Endodermal cell (in vitro differentiated cells): ENCODE data around the gene IL22. TPM values are rescaled to one million over a fixed set of nuclear protein-coding genes. Genes with fewer than 3 reads are reported as not detected.

ENCODE experiments used
- DNase-seq: peaks from one replicate; pipeline ENCODE4 v3.0.0-alpha.2; 2017
- H3K27ac ChIP-seq: 2 replicates; pipeline ENCODE4 v1.5.1; 2013; ENCODE audit warnings: mild to moderate bottlenecking, low read depth, low read length, moderate library complexity
- H3K27me3 ChIP-seq: 2 replicates; pipeline ENCODE4 v1.6.1; 2013; ENCODE audit warnings: mild to moderate bottlenecking, low read length, moderate library complexity; ENCODE audit not compliant: insufficient read depth, control insufficient read depth, poor library complexity, severe bottlenecking
- H3K36me3 ChIP-seq: 2 replicates; pipeline ENCODE4 v1.7.0; 2013; ENCODE audit warnings: mild to moderate bottlenecking, low read length, moderate library complexity; ENCODE audit not compliant: control insufficient read depth, insufficient read depth
- H3K4me1 ChIP-seq: one replicate; pipeline ENCODE4 v1.7.0; 2013; ENCODE audit warnings: low read length; ENCODE audit not compliant: control insufficient read depth, insufficient read depth
- H3K4me3 ChIP-seq: 2 replicates; pipeline ENCODE4 v1.5.1; 2013; ENCODE audit warnings: mild to moderate bottlenecking, low read length, moderate library complexity
- H3K9ac ChIP-seq: 2 replicates; pipeline ENCODE4 v1.6.1; 2013; ENCODE audit warnings: mild to moderate bottlenecking, low read length, moderate library complexity; ENCODE audit not compliant: poor library complexity, severe bottlenecking; ENCODE audit errors: extremely low read depth
- H3K9me3 ChIP-seq: 2 replicates; pipeline ENCODE4 v1.6.1; 2013; ENCODE audit warnings: mild to moderate bottlenecking, low read length, moderate library complexity; ENCODE audit not compliant: control insufficient read depth
- H3K27ac Mint-ChIP-seq: 2 replicates; pipeline ENCODE4 v1.8.0; 2020; ENCODE audit warnings: mixed read lengths
- H3K27me3 Mint-ChIP-seq: 2 replicates; pipeline ENCODE4 v1.8.0; 2021; ENCODE audit warnings: mild to moderate bottlenecking, mixed read lengths; ENCODE audit not compliant: insufficient read depth
- H3K36me3 Mint-ChIP-seq: 2 replicates; pipeline ENCODE4 v1.8.0; 2020; ENCODE audit warnings: low read depth, mixed read lengths
- H3K4me1 Mint-ChIP-seq: 2 replicates; pipeline ENCODE4 v1.8.0; 2020; ENCODE audit warnings: mixed read lengths
- H3K4me3 Mint-ChIP-seq: 2 replicates; pipeline ENCODE4 v1.8.0; 2020; ENCODE audit warnings: mild to moderate bottlenecking, moderate library complexity, mixed read lengths
- H3K9me3 Mint-ChIP-seq: 2 replicates; pipeline ENCODE4 v1.8.0; 2020; ENCODE audit warnings: mild to moderate bottlenecking, mixed read lengths
- CTCF ChIP-seq: fragments of 200-600 bp; sonication (generic); conservative IDR thresholded peaks from 2 replicates; pipeline ENCODE4 v1.5.0; 2021; ENCODE audit warnings: antibody characterized with exemption, mild to moderate bottlenecking
- WGBS, 2 experiments: methylation state at CpG; one replicate each; pipeline versions ENCODE4 v1.1.5 to v1.1.7; 2013; ENCODE audit warnings: missing lambda C conversion rate in 2 of 2, mixed read lengths in 1 of 2; ENCODE audit not compliant: insufficient coverage in 1 of 2, insufficient read length in 1 of 2; 5-methylcytosine and 5-hydroxymethylcytosine counted together
- total RNA-seq, 2 donors: library from RNA; stranded (reverse); fragmentation: NEBNext Ultra II Directional in 1 of 2; extraction: Animal tissue kit (Norgen Biotek cat#: 25700) in 1 of 2; gene quantifications; 2 replicates in 1 of 2; 3 replicates in 1 of 2; pipeline ENCODE4 v1.2.1, GENCODE V29; 2021

Gene IL22
- total RNA-seq, 2 donors from 2014 or later = not detected

- H3K27ac ChIP-seq = no peak overlapping the region
- Mint-ChIP-seq H3K4me3 (no peak overlapping the region), H3K36me3 (no peaks in the 10 kb centered on the region), H3K27me3 (no peaks in the 10 kb centered on the region), H3K4me1 (peaks cover 24% of the 10 kb centered on the region), H3K27ac (no peak overlapping the region), H3K9me3 (peaks cover 1% of the 10 kb centered on the region)
- DNase-seq = no peak
- no peak overlapping the region for H3K9ac ChIP-seq
- H3K27me3 ChIP-seq = no peaks in the 10 kb centered on the region
- TF ChIP-seq CTCF = no peak
- no peak overlapping the region for H3K4me3 ChIP-seq
- no peaks in the 10 kb centered on the region for H3K9me3 ChIP-seq
- no peaks in the 10 kb centered on the region for H3K4me1 ChIP-seq
- no peaks in the 10 kb centered on the region for H3K36me3 ChIP-seq
These were observed 22.2 kb downstream of the IL22 start for GRCh38 chr12:68231229-68231628.

- no peak overlapping the region for H3K9ac ChIP-seq
- Mint-ChIP-seq H3K4me3 (no peak overlapping the region), H3K27me3 (no peaks in the 10 kb centered on the region), H3K4me1 (peaks cover 20% of the 10 kb centered on the region), H3K9me3 (peaks cover 3% of the 10 kb centered on the region), H3K36me3 (no peaks in the 10 kb centered on the region), H3K27ac (no peak overlapping the region)
- no peak overlapping the region for H3K27ac ChIP-seq
- no peak for TF ChIP-seq CTCF
- no peaks in the 10 kb centered on the region for H3K9me3 ChIP-seq
- H3K27me3 ChIP-seq = no peaks in the 10 kb centered on the region
- no peaks in the 10 kb centered on the region for H3K4me1 ChIP-seq
- no peaks in the 10 kb centered on the region for H3K36me3 ChIP-seq
- no peak for DNase-seq
- 89 to 100% methylated on average over 1 to 2 of the region's 2 CpGs for WGBS, 2 experiments
- H3K4me3 ChIP-seq = no peak overlapping the region
These were observed 23.4 kb downstream of the IL22 start for GRCh38 chr12:68229956-68230355.

GRCh38 chr12:68227356-68227755 lies 26.0 kb downstream of the IL22 start:
- peaks cover 3% of the 10 kb centered on the region for H3K9me3 Mint-ChIP-seq
- no peak overlapping the region for H3K9ac ChIP-seq
- WGBS, 2 experiments = 56 to 100% methylated on average over 1 to 3 of the region's 3 CpGs
- H3K27ac ChIP-seq = no peak overlapping the region
- no peaks in the 10 kb centered on the region for H3K27me3 Mint-ChIP-seq
- no peak for DNase-seq
- H3K4me3 Mint-ChIP-seq = no peak overlapping the region
- H3K27me3 ChIP-seq = no peaks in the 10 kb centered on the region
- H3K4me1 ChIP-seq = no peaks in the 10 kb centered on the region
- no peak for TF ChIP-seq CTCF
- no peaks in the 10 kb centered on the region for H3K36me3 Mint-ChIP-seq
- no peaks in the 10 kb centered on the region for H3K36me3 ChIP-seq
- H3K4me3 ChIP-seq = no peak overlapping the region
- no peak overlapping the region for H3K27ac Mint-ChIP-seq
- no peaks in the 10 kb centered on the region for H3K9me3 ChIP-seq
- H3K4me1 Mint-ChIP-seq = peaks cover 7% of the 10 kb centered on the region
